IPS-11a (cell line): ENCODE measurements around the gene ROCK2.
"Not testable (repeated sequence)": the region's sequence is repeated elsewhere in the genome, so short reads cannot be mapped to it uniquely, and the experiment has no call there.

ENCODE experiments used
- H3K4me3 ChIP-seq: one replicate; pipeline ENCODE4 v1.5.1; 2013; ENCODE audit warnings: low read depth, low read length, control low read depth

ROCK2 gene

DNA sequence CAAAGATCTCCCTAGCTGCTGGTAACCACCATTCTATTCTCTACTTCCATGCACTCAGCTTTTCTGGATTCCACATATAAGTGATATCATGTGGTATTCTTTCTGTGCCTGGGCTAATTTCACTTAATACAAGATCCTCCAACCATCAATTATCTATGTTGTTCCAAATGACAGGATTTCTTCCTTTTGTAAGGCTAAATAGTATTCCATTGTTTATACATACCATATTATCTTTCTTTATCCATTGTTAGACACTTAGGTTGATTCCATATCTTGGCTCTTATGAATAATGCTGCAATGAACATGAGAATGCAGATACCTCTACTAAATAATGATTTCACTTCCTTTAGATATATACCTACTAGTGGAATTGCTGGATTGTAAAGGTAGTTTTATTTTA is 66.2 kb downstream of the ROCK2 start:
- H3K4me3 ChIP-seq: no peak overlapping the region

DNA sequence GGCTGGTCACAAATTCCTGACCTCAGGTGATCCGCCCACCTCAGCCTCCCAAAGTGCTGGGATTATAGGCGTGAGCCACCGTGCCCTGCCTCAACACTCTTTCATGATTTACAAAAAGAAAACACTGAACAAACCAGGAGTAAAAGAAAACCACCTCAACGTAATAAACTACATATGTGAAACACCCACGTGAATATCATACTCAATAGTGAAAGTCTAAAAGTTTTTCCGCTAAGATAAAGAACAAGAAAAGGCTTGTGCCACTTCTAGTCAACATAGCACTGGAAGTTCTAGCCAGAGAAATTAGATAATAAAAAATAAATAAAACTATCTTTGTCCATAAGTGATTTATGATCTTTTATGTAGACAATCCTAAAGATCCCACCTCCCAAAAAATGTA is 68.5 kb downstream of the ROCK2 start:
- no peak overlapping the region for H3K4me3 ChIP-seq

DNA sequence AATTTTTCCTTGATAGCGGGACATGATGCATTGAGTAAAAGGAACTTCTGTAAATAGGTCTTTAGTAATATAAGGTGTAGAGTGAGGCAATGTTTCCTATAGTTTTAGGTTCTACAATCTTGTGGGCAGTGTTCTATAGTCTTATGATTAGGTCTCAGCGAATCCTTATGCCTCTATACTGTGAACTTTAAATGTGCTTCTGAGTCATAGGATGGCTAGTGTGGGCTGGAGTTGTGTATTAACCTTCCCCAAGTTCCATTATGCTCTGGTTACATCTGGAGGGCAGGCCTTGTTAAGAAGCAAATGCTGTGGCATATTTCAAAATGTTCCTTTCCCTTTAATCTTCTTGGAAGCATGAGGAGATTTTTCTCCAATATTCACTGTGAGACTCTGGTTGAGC is 73.5 kb downstream of the ROCK2 start:
- H3K4me3 ChIP-seq: no peak overlapping the region

DNA sequence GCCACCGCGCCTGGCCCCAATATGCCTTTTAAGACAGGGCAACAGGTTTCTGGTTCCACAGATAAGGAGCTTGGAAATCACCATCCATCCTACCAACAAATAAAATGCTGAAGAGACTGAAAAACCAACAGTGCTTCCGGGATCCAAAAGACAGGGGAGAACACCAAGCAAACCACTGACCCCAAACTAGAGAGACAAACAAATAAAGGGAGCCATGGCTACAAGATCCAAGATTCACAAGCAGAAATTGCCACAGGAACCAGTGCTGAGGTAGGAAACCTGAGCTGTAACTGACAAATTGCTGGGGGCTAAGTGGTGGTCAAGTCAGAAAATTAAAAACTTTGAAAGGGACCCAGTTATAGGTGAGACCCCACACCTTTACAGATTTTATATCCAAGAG is 76.5 kb downstream of the ROCK2 start:
- no peak overlapping the region for H3K4me3 ChIP-seq

DNA sequence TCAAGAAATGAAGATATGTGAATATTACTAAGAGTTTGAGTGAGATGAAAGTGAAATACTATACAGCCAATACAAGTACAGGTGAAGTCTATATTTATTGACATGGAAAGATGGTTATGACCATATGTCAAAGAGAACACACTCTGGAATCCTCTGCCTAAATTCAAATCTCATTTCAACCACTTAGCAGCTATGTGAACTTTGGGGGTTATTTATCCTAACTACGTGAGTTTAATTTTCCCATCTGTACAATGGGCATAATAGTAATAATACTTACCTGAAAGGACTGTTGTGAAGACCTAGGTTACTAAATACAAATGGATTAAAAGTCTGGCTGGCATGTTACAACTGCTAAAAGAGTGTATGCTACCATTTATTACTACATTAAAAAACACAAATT is 79.6 kb downstream of the ROCK2 start:
- no peak overlapping the region for H3K4me3 ChIP-seq

DNA sequence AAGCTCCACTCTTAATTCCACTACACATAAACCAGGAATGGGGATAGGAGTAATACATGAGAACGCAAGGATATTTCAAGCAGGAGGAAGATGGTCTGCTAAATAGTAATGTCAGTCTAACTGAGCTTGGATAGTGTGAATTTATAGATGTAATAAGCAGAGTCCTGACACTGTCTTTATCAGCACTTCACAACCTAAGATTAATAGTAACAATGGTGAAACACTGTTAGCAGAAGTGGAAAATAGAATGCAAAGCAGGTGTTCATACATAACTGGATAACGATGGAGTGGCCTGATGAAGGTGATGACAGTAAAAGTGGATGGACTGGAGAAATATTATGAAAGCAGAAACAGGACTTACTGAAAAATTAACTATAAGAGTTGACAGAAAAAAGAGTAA is 80.4 kb downstream of the ROCK2 start:
- no peak overlapping the region for H3K4me3 ChIP-seq

DNA sequence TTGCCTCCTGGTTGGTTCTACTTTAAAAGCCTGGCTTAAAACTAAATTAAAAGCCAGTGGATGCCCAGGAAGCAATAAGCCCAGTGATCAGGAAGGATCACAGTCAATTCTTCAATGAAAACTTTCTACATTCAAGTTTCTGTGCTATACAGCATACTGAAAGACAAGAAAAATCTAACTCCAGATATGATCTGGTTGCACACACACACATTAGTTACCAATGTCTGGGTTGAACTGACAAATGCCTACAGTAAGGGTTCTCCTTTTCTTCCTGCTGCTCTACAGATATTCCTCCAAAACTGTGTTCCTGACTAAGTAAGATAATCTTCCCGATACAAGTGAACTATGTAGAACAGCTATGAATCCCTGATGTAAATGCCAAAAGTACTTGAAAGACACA is 81.3 kb downstream of the ROCK2 start:
- no peak overlapping the region for H3K4me3 ChIP-seq

DNA sequence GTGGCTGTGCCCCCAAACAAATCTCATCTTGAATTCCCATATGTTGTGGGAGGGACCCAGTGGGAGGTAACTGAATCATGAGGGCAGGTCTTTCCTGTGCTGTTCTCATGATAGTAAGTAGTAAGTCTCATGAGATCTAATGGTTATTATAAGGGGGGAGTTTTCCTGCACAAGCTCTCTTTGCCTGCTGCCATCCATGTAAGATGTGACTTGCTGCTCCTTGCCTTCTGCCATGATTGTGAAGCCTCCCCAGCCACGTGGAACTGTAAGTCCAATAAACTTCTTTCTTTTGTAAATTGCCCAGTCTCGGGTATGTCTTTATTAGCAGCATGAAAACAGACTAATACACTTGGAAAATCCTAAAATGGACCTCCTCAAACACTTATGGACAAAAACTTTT is 82.0 kb downstream of the ROCK2 start:
- H3K4me3 ChIP-seq: not testable (repeated sequence)

DNA sequence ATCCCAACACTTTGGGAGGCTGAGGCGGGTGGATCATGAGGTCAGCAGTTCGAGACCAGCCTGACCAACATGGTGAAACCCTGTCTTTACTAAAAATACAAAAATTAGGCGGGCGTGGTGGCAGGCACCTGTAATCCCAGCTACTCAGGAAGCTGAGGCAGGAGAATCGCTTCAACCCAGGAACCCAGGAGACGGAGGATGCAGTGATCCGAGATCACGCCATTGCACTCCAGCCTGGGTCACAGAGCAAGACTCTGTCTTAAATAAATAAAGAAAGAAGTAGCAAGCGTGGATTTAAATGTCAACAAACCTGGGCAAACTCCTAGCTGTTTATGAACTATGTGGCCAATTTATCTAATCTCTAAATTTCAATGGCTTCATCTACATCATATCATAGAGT is 82.9 kb downstream of the ROCK2 start:
- H3K4me3 ChIP-seq: not testable (repeated sequence)

DNA sequence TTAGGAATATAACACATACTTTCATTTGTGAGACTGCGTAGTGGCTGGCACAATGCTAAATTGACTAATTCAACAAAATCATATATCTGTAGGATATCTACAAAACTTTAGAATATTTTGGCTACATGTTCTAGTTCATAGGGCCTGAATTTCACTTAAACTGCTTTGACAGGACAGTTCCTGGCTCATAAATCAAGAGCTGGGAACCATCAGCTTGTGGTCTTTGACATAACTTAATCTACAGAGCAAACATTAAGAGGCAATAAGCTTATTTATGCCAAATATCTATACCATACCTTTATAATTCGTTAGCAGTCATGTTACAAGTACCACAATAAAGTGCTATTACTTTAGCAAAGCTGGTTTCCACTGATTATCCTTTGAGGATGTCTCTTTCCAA is 83.5 kb downstream of the ROCK2 start:
- H3K4me3 ChIP-seq: no peak overlapping the region

DNA sequence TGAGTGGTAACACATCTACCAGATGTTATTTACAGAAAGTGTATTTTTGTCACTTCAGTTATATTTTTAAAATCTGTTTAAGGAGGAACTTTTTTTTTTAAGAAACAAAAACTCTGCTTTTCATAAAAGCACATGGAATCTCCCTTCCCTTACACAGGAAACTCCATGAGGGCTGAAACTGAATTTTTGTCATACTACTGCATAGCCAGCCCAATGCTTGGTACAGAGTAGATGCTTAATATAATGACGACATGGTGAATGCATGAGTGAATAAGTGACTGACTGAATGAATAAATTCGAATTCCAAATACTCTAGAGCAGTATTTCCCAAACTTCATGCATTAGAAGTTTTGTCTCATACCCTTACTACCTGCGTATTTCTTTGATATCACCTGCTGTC is 86.5 kb downstream of the ROCK2 start:
- no peak overlapping the region for H3K4me3 ChIP-seq

DNA sequence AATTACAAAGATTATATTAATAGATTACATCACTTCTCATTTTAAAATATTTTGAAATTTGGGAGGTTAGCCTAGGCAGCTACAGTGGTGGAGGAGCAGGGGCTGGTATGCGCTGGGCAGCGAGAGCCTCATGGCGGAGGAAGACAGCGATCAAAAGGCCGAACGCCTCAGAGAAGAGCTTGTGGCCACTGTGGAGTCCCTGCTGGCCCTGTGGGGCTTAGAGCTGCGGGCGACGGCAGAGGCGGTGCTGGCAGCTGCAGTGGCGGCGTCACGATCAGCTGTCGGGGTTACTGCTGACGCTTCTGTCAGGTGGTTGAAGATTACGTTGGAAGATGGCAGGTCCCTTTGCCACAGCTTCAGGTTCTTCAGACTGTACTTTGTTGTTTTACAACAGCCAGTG is 87.4 kb downstream of the ROCK2 start:
- no peak overlapping the region for H3K4me3 ChIP-seq

DNA sequence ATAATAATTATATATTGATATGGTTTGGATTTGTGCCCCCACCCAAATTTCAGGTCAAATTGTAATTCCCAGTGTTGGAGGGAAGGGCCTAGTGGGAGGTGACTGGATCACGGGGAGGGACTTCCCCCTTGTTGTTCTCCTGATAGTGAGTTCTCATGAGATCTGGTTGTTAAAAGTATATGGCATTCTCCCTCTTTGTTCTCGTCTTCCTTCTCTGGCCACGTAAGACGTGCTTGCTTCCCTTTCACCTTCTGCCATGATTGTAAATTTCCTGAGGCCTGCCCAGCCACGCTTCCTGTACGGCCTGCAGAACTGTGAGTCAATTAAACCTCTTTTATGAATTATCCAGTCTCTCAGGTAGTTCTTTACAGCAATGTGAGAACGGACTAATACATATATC is 88.3 kb downstream of the ROCK2 start:
- H3K4me3 ChIP-seq: no peak overlapping the region

DNA sequence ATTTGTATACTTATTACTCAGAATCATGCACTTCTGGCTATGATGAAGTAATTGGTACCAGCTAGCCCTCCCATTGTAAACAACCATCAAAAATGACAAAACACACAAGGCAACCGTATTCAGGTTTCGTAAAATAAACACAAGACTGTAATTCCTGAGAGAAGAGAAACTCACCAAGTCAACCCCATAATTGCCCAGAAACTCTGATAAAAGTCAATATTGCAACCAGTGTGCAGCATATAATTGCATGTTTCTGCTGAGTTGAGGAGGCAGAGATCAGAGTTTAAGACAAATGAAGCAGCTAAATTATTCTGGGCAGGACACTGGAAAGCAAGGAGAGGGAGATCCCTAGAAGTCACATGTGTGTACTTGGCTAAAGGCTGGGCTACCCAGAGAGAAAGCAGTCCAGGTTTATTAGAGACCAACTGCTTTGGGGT is 90.3 kb downstream of the ROCK2 start:
- no peak overlapping the region for H3K4me3 ChIP-seq

DNA sequence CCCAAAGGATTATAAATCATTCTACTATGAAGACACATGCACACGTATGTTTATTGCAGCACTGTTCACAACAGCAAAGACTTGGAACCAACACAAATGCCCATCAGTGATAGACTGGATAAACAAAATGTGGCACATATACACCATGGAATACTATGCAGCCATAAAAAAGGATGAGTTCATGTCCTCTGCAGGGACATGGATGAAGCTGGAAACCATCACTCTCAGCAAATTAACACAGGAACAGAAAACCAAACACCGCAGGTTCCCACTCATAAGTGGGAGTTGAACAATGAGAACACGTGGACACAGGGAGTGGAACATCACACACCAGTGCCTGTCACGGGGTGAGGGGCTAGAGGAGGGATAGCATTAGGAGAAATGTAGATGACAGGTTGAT is 92.0 kb downstream of the ROCK2 start:
- not testable (repeated sequence) for H3K4me3 ChIP-seq

DNA sequence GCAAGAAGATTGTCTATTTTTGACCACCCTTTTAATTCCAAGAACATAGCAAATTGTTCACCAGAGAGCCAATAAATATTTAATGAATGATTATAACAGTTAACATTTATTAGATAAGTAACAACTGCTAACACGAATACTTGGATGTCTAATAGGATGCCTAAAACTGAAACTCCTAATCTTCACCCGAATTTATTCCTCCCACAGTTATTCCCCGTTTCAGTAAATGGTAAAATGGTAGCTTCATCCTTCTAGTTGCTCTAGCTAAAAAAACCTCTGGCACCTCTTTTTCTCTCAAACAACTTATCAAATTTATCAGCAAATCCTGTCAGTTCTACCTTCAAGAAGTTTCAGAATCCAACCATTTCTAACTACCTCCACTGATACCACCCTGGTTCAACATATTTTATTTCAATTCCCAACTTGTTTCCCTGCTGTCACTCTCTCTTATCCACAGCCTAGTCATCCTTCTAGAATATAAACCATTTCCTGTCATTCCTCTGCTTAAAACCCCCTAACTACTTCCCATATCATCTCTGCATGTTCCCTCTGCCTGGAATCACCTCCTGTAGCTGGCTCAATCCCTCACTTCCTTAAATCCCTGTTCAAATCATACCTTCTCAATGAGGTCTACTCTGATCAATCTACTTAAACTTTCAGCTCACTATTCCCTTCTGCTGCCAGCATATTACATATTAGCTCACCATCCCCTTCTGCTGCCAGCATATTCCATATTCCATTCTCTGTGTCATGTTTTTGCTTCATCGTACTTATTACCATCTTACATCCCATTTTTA is 93.8 kb downstream of the ROCK2 start:
- H3K4me3 ChIP-seq: no peak overlapping the region

DNA sequence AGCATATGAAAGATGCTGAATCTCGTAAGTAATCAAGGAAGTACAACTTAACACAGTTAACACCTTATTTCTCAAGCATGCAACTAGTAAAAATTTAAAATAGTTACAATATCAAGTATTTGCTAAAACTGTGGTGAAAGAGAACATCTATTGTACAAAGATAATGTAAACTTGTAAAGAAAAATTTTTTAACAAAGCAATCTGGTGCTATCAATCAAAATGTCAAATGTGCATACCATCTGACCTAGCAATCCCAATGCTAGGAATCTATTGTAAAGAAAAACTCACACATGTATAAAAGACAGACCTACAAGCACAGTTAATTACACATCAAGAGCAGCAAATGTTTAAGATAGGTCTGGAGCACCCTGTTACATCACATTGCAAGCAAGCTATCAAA is 99.1 kb downstream of the ROCK2 start:
- no peak overlapping the region for H3K4me3 ChIP-seq

DNA sequence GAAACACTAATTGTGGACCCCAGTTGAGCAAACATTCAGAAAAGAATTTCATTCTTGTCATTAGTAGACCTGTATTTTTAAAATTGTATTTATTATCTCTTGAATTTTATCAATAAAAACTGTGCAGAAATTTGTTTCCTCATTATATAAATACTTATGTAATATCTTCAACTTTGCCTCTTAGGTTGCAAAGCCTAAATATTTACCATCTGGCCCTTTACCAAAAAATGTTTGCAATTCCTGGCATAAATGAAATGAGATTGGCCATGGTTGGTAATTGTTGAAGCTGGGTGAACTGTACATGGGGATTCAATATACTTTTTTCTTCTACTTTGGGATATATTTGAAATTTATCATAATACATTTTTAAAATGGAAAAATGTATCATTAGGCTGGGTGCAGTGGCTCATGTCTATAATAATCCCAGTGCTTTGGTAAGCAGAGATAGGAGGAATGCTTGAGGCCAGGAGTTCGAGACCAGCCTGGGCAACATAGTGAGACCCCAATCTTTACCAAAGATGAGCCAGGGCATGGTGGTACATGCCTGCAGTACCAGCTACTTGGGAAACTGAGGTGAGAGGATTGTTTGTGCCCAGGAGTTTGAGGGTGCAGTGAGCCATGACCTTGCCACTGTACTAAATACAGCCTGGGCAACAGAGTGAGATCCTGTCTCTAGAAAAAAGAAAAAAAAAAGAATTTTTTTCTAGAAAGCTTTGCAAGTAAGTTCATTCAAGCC is 100.2 kb downstream of the ROCK2 start:
- no peak overlapping the region for H3K4me3 ChIP-seq

DNA sequence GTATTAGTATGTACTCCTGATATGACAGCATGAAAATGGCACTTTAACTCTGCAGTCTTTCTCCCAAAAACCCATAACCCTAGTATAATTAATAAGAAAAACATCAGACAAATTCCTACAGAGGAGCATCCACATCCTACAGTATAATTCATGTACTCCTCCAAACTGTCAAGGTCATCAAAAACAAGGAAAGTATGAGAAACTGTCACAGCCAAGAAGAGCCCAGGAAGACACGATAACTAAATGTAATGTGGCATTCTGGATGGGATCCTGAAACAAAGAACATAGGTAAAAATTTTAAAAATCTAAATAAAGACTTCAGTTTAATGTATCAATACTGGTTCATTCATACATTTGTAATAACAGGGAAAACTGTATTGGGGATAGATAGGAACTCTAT is 100.9 kb downstream of the ROCK2 start:
- no peak overlapping the region for H3K4me3 ChIP-seq

DNA sequence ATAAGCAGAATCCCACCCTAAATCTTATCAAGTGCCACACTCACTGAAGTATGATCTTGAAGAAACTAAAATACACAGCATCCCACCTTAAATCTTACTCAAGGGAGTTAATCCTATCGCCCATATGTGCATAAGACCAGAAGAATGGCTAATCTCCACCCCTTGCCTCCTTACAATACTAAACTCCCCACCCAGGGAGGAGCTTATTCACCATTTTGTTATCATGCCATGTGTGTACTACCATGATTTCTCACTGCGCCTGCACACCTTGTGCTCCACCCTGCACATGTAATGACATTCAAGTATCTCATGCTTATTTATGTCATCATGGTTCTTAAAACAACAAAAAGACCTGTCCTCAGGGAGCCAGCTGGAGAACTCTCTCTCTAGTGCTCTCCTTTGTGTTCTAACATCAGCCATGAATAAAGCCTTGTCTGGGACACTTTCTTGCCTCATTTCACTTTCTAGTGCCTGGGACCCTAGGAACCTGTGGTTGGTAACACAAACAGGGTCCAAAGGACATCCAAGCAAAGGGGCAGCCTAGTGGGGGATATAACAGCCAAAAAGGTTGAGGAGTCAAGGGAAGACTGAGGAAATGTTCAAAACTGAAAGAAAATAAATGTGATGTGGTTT is 101.8 kb downstream of the ROCK2 start:
- H3K4me3 ChIP-seq: no peak overlapping the region

DNA sequence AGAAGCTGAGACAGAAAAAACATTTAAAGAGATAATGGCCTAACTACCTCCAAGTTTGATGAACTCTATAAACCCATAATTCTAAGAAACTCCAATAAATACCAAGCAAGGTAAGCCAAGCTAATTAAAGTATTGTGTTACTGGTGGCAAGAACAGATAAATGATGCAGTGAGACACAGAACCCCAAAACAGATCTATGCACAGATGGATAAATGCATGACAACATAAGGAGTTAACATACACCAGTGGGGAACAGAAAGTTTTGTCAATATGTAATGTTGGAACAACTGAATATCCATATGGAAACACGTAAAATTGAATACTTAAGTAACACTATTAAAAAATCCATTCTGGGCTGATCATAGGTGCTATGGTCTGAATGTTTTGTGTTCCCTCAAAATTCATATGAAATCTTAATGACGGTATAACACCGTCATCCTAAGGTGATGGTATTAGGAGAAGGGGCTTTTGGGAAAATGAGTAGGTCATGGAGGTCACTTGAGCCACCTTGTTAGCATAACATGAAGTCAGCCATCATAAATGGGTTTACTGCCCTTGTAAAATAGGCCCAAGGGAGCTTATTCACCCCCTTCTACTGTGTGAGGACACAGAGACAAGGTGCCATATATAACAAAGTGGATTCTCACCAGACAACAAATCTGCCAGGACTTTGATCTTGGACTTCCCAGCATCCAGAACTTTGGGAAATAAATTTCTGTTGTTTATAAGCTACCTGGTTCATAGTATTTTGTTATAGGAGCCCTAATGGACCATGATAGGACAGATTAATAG is 102.8 kb downstream of the ROCK2 start:
- H3K4me3 ChIP-seq: no peak overlapping the region
